ENCODE measurements around the gene C1S.

The C1S gene

DNA sequence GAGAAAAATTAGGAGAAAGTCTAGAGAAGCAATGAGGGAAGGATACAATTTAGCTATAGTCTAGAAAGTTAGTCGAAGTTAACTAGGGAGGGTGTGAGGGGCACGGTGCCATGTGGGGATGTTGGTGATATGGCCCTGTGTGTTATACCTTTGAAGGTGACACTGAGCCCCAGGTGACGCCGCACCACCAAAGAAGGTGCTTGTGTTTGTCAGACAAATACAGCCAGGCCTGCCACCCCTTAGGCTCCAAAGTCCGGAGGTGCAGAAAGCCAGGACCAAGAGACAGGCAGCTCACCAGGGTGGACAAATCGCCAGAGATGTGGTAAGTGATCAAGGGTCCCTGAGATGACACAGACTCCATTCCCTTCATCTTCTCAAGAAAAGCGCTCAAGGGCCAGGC, 1.1 kb downstream of the C1S start:
- Histone ChIP-seq H3K36me3 (replicated peaks) (no peaks in the 10 kb centered on the region), H3K27ac (no peak overlapping the region), H3K27me3 (replicated peaks) (no peaks in the 10 kb centered on the region), H3K4me3 (ENCODE audit: low read depth, low read length) (no peak overlapping the region)
- in situ Hi-C loops (cut with HindIII; ENCODE audit: low pct_ligation_motif_present, low sequenced_read_pairs): no loop called here
- TF ChIP-seq, protein P1, sequence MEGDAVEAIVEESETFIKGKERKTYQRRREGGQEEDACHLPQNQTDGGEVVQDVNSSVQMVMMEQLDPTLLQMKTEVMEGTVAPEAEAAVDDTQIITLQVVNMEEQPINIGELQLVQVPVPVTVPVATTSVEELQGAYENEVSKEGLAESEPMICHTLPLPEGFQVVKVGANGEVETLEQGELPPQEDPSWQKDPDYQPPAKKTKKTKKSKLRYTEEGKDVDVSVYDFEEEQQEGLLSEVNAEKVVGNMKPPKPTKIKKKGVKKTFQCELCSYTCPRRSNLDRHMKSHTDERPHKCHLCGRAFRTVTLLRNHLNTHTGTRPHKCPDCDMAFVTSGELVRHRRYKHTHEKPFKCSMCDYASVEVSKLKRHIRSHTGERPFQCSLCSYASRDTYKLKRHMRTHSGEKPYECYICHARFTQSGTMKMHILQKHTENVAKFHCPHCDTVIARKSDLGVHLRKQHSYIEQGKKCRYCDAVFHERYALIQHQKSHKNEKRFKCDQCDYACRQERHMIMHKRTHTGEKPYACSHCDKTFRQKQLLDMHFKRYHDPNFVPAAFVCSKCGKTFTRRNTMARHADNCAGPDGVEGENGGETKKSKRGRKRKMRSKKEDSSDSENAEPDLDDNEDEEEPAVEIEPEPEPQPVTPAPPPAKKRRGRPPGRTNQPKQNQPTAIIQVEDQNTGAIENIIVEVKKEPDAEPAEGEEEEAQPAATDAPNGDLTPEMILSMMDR (IDR thresholded peaks at IDR 0.05; ENCODE audit: low read depth, low read length, missing control alignments): no peak
- DNase-seq: no peak

DNA sequence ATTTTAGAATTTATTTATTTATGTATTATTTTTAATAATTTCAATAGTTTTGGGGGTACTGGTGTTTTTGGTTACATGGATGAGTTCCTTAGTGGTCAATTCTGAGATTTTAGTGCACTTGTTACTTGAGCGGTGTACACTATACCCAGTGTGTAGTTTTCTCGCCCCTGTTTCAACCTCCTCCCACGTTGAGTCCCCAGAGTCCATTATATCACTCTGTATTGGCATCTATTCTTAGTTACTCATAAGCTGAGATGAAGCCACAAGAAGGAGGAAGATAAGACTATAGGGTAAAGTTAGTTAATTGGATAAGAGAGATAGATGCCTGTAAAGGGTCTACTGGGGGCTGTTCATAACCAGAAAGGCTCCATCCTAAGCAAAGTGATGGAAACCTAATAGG, 4.0 kb downstream of the C1S start:
- TF ChIP-seq, protein P1 (IDR thresholded peaks at IDR 0.05; ENCODE audit: low read depth, low read length, missing control alignments): no peak
- peak; percentile 4 for DNase-seq
- Histone ChIP-seq H3K27ac (no peak overlapping the region), H3K27me3 (replicated peaks) (no peaks in the 10 kb centered on the region), H3K36me3 (replicated peaks) (no peaks in the 10 kb centered on the region), H3K4me3 (ENCODE audit: low read depth, low read length) (no peak overlapping the region)
- in situ Hi-C loops (cut with HindIII; ENCODE audit: low pct_ligation_motif_present, low sequenced_read_pairs): no loop called here

- TF ChIP-seq, protein P1 (IDR thresholded peaks at IDR 0.05; ENCODE audit: low read depth, low read length, missing control alignments): no peak
- in situ Hi-C loops (cut with HindIII; ENCODE audit: low pct_ligation_motif_present, low sequenced_read_pairs): no loop called here
- DNase-seq: no peak
- H3K4me3 ChIP-seq (ENCODE audit: low read depth, low read length): no peak overlapping the region
- H3K36me3 ChIP-seq (replicated peaks): no peaks in the 10 kb centered on the region
- no peaks in the 10 kb centered on the region for H3K27me3 ChIP-seq (replicated peaks)
- H3K27ac ChIP-seq: no peak overlapping the region
Measured at GRCh38 chr12:7065073-7065623, 4.6 kb downstream of the C1S start.

DNA sequence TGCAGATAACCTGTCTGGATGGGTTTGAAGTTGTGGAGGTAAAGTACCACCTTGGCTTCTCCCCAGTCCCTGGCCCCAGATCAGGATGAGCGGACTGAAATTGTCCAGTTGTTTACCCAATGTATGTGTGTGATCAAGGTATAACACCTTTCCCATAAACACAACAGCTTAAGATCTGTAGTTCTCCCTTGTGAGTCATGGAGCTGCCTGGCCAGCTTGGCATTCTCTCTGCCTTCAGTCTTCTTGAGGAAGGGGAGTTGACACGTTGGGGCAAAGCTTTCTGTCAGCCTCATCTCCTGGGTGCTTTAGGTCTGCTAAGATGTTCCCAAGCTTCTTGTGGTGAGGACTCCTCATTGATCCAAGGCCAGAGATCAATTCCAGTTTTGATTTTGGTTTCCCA, 6.1 kb downstream of the C1S start:
- TF ChIP-seq, protein P1 (IDR thresholded peaks at IDR 0.05; ENCODE audit: low read depth, low read length, missing control alignments): no peak
- Histone ChIP-seq H3K27ac (no peak overlapping the region), H3K4me3 (ENCODE audit: low read depth, low read length) (no peak overlapping the region), H3K27me3 (replicated peaks) (no peaks in the 10 kb centered on the region), H3K36me3 (replicated peaks) (no peaks in the 10 kb centered on the region)
- DNase-seq: no peak
- in situ Hi-C loops (cut with HindIII; ENCODE audit: low pct_ligation_motif_present, low sequenced_read_pairs): no loop called here

DNA sequence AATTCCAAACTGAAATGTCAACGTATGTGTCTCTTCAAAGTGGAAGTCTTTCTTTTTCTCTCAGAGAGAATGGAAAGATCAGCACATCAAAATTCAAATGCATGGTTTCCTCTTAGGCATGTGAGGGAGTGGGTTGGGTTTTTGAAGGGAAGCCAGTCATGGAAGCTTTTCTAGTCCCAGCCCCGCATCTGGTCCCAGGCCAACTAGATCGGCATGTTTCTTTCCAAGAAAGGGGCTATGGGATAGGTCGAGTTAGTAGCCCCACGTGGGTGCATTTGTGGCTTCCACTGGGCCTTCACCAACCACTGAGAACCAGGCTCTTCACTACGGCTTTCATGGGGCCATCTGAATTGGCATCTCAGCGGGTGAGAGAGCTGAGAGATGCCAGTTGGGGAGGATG, 6.6 kb downstream of the C1S start:
- Histone ChIP-seq H3K36me3 (replicated peaks) (no peaks in the 10 kb centered on the region), H3K27ac (no peak overlapping the region), H3K27me3 (replicated peaks) (no peaks in the 10 kb centered on the region), H3K4me3 (ENCODE audit: low read depth, low read length) (no peak overlapping the region)
- TF ChIP-seq, protein P1 (IDR thresholded peaks at IDR 0.05; ENCODE audit: low read depth, low read length, missing control alignments): no peak
- in situ Hi-C loops (cut with HindIII; ENCODE audit: low pct_ligation_motif_present, low sequenced_read_pairs): no loop called here
- DNase-seq: no peak
